Activated CD4-positive, CD25-positive, alpha-beta regulatory T cell treated with anti-CD3 and anti-CD28 coated beads, Interleukin-2, amount 50 U/mL, for 24 hours (primary cell): Measurements from ENCODE around the gene IRF5.
"Not testable (repeated sequence)": the region's sequence is repeated elsewhere in the genome, so short reads cannot be mapped to it uniquely, and the experiment has no call there.

Experiments used
- ATAC-seq, 2 donors: fragments of 150-1000 bp; cut with Tn5 transposase; one replicate each; pipeline ENCODE4 v1.10.0; 2021; ENCODE audit warnings: mild to moderate bottlenecking in 1 of 2, moderate library complexity in 1 of 2

The IRF5 gene

DNA sequence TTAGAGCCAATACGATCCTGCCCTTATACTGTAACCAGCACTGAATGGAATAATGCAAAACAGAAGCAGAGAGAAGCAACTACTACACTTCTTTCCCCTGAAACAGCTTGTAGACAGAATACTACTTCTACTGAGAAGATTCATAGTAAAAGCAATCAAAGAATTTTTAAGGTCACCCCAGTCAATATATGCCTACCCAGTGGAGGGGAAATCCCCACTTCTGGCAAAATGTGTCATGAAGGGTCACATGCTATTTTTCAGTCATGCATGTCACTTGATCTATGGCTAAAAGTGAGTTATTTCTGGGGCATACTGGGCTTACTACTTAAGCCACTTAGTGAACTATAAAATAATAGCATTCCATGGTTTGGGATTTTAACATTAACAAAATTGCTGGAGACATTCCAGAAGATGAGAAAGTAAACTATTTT lies 25.6 kb downstream of the IRF5 start:
- peak; percentile 94 to 95 for ATAC-seq

DNA sequence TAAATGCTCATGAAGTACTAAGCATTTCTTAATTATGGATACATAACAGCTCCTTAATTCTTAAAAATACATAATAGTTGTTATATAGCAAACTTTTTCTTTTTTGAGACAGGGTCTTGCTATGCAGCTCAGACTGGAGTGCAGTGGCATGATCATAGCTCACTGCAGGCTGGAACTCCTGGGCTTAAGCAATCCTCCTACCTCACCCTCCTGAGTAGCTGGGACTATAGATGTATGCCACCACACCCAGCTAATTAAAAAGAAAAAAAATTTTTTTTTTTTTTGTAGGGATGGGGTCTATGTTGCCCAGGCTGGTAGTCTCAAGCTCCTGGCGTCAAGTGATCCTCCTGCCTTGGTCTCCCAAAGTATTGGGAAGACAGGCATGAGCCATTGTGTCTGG lies 30.9 kb downstream of the IRF5 start:
- ATAC-seq, result no peak

GRCh38 chr7:128974241-128974934 lies 36.7 kb downstream of the IRF5 start:
- ATAC-seq, result no peak

- no peak for ATAC-seq
Observed at GRCh38 chr7:128982105-128982504, 44.4 kb downstream of the IRF5 start.

DNA sequence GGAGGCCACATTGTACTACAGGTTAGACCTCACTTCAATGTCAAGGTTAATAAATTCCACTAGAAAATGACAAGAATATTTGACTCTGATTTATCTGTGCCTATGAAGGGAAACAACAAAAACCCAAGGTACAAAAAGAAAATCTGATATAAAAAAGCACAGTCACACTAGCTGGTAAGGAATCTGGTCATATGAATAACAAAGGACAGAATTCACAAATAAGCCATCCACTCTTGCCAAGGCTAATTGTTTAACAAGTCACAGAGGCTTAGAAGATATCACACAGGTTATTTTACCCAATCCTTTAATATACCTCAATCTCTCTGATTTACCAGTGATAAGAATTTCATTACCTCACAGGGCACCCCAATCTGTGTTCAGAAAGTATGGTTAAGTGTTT lies 47.9 kb downstream of the IRF5 start:
- no peak for ATAC-seq

DNA sequence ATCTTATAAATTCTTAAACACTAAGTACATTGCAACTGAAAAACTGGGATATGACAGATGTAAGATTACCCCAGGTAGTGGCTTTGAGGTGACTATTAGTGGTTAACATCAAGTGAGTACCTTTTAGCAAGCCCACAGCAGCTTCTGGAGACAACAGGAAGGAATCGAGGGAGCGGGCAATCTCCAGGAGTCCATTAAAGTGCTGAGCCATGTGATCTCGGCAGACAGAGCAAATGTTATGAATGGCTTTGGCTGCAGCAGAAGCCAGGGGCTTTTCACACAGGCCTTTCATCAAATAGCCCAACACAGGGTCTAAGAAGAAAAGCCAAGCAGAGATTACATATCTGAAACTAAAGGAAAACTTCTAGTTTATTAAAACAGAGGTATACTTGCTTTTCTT lies 48.9 kb downstream of the IRF5 start:
- no peak for ATAC-seq

DNA sequence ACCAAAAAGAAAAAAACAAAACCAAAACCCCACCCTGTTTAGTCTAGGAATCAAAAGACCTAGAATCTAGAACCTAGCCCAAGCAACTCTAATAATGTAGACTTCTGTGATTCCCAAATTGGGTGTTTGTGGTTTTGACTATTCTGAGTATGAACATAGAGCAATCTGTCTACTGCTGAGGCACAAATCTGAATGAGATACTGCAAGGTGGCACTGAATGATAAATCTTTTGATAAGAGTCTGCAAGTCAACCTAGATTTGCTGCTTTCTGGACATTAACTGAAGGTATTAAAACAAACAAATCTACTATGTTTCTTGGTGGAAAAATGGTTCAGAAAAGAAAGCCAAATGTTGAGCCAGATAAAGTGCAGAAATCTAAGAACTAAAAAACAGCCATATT lies 50.6 kb downstream of the IRF5 start:
- ATAC-seq, result no peak

GRCh38 chr7:128989961-128990360 lies 52.2 kb downstream of the IRF5 start:
- ATAC-seq, result no peak

- ATAC-seq, result no peak
Observed at GRCh38 chr7:128993419-128993818, 55.7 kb downstream of the IRF5 start.

DNA sequence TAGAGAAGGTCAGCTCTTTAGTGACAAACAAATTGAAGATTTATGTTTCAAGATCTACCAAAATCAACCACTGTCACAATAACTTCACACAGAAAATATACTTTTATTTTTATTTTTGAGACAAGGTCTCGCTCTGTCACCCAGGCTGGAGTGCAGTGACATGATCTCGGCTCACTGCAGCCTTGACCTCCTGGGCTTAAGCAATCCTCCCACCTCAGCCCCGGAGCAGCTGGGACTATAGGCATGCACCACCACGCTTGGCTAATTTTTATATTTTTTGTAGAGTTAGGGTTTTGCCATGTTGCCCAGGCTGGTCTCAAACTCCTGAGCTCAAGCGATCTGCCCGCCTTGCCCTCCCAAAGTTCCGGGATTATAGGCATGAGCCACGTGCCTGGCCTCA lies 56.8 kb downstream of the IRF5 start:
- not testable (repeated sequence) for ATAC-seq

DNA sequence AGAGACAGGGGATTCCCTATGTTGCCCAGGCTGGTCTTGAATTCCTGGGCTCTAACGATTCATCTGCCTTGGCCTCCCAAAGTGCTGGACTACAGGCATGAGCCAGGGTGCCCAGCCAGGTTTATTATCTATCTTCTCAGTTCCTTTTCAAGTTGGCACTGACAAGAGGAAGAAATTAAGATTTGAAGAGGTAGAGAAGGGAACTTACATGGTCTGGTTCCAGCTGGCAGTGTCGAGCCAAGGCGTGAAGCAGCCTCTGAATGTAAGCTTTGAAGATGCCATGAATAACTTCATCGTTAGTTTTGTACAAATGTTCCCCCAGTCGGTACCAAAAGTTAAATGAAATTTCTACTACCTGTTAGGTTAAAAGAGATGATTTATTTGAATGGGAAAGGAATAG lies 59.5 kb downstream of the IRF5 start:
- no peak for ATAC-seq
